ENCODE results near the gene TMEM151A.
"Not testable (repeated sequence)": the region's sequence is repeated elsewhere in the genome, so short reads cannot be mapped to it uniquely, and the experiment has no call there.

- TF ChIP-seq, protein P1, sequence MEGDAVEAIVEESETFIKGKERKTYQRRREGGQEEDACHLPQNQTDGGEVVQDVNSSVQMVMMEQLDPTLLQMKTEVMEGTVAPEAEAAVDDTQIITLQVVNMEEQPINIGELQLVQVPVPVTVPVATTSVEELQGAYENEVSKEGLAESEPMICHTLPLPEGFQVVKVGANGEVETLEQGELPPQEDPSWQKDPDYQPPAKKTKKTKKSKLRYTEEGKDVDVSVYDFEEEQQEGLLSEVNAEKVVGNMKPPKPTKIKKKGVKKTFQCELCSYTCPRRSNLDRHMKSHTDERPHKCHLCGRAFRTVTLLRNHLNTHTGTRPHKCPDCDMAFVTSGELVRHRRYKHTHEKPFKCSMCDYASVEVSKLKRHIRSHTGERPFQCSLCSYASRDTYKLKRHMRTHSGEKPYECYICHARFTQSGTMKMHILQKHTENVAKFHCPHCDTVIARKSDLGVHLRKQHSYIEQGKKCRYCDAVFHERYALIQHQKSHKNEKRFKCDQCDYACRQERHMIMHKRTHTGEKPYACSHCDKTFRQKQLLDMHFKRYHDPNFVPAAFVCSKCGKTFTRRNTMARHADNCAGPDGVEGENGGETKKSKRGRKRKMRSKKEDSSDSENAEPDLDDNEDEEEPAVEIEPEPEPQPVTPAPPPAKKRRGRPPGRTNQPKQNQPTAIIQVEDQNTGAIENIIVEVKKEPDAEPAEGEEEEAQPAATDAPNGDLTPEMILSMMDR (IDR thresholded peaks at IDR 0.05): not testable (repeated sequence)
- not testable (repeated sequence) for TF ChIP-seq POLR2A (IDR thresholded peaks at IDR 0.05)
Measured at GRCh38 chr11:66276619-66277018, 15.1 kb upstream of the TMEM151A start.
